GM21423 (cell line): ENCODE data around the gene HAND2.

ENCODE experiments used
- ATAC-seq: cut with Tn5 transposase; IDR thresholded peaks from one replicate; pipeline ENCODE4 v1.9.1; 2021; ENCODE audit warnings: mild to moderate bottlenecking, moderate library complexity; ENCODE audit not compliant: unreplicated experiment

Gene HAND2

DNA sequence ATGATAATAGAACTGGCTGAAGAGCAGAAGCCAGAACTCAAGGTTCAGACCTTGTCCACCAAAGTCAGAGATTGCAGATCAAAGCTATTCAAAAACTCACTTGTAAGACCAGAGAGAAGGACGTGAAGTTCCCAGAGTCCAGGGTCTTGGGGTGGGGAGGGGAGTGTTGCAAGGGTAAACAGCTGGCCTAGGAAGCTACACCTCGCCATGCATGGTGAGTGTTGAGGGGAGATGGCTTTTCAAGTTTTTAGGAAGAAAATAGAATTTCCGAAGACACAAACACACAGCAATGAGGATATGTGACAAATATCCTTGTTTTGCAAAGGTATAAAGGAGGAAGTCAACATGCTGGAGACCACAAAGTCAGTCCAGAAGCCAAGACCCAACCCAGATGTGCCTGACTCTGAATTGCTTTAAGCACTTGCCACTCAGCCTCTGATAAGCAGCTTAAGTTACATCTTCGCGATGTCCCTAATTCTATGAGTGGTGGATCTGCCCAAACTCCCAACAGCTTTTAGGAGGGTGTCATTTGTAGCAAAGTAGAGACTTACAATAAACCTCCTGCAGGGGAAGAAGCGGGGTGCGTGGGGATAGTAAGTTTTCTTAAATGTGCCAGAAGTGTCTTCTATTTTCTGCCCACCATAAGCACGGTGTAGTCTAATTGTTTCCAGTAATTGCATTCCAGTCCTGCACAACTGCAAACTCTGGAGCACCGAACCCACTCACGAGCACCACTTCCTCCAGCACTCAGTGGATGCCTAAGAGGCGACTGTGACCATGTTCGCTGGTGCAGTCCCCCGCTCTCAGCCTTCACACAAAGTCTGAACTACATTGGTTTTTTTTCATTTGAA lies 26.5 kb downstream of the HAND2 start:
- ATAC-seq, result no peak

DNA sequence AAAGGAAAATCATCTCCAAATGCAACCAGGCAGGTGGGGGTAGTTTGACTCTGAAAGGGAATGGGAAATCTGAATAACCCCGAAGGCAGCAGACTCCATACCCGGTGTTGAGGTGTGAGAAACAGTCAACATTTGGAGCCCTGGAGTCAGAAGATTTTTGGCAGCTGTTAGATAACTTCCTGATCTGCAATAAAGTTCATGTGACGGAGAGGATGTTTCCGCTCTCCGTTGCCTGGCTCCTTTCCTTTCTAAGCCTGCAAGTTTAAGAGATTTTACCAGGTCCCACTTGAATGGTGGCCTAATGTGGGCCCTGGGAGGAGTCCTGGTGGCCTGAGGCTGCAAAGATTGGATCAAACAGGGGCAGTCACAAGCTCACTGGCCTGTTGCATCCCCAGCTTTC lies 27.7 kb downstream of the HAND2 start:
- no peak for ATAC-seq

DNA sequence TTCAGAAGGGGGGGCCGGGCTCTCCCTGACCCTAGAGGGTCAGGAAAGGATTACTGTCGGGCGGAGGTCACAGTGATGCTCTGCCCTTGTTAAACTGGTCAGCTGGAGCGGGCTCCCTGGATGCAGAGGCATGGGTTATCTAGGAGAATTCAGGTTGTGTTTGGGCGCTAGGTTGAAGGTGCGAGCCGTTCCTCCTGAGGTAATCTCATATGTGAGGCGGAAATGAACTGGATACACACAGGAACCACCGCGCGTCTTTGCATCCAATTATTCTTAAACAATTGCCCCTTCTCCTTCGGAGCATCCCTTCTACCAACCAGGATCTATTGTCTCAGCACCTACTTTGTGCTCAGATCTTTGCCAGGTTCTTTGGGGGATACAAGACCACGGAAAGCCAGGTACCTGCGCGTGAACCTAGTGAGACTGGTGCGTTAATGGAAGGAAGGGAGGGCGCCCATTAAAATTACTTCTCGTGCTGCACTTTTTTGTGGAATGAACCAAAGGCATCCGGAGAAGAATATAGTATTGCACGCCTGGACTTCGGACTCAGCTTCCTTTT lies 28.4 kb downstream of the HAND2 start:
- no peak for ATAC-seq

DNA sequence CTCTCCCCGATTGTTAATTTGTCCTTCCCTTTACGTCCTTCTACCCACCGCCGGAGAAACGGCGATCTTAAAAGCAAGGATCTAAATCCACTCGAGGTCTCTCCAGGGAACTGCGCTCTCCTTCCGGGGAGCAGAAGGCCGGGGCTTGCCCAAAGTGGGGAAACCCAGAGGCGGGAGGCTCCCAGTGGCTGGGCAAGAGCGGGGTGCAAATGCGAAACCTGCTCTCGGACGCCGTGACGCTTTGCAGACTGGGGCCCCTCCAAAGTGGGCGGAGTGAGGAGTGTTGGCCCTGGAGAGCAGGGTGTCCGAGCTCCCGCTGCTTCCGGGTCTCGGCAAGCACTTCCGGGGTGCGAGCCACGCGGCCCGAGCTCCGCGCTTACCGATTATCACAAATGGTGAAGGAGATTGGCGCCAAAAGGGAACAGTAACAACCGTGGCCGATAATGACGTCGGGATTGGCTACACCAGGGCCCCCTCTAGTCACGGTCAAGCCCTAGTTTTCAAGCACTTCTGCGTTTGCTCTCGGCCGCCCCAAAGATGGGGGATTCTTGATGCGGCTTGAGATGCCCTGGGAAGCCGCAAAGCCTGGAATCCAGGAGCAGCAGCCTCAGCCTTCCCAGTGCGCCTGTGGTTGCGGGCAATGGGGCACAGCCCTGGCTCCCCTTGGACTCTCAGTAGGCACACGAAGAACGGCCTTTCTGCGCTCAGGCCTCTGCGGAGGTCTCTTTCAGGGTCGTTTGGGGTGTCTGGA lies 29.0 kb downstream of the HAND2 start:
- no peak for ATAC-seq

DNA sequence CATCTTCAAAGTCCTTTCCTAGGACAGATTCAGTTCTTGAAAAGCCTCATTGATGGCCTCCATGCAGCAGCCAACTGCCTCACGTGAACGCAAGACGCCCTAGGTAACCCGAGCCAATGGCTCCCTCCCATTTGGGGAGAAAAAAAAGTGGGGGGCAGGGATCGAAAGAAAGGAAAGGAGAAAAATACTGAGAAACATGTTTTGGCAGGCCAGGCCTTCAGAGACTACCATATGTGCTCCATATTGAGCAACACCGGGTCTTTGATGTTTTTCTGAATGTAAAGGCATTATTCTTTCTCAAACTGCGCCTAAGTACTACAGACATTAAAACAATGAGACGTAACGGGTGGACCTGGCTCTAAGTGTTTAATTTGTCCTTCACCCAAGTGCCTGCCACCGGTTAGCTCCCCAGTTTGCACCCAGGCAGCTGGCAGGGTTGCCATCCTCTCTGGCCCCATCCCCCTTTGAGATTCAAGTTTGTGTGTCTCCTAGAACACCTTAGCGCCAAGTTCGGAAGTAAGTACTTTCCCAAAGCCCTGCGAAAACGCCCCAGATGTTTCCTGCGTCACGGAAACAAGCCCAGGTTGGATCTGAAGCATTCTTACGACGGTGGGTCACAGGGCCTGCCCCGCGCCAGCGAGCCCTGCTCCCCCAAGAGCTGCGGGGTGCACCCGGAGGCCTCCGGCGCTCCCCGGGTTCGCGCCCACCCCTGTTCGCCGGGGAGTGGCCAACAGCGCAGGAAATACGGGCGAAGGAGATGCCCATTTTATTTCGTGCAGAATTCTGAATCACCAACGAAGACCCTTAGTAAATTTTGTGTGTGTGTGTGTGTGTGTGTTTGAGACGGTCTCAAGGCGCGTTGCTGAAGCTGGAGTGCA lies 30.1 kb downstream of the HAND2 start:
- no peak for ATAC-seq

DNA sequence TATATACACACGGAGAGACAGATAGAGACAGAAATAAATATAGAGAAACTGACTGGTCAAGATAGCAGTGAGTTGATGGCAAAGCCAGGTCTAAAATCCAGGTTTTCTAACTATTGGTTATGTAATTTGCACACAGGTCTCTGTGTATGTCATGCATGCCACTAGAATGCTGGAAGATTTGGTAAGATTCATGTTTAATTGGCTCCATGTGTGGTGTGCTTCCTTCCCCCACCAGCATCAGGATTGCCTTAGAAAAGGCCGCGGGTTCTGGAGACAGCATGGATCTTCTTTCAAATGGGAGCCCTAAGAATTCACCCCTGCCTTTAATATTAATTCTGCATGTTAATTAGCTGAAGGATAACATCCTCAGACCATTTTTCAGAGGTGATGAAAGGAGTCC lies 31.3 kb downstream of the HAND2 start:
- ATAC-seq, result no peak

DNA sequence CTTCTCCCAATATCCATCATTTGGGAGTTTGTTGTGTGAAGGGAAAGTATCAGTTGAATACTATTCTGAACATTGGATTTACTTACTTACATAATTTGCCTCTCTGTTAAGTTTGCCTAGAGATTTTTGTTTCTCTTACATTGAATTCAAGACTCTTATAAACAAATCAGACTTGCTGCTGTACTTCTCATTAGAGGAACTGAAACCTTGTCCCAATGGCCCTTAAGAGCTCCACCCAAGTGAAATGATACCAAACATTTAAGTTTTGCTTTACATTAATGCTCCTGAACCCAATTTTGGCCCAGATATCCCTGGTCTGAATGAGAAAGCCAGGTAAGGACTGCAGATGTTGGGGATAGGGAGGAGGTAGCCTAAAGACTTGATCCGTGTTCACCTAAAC lies 32.0 kb downstream of the HAND2 start:
- ATAC-seq, result peak; percentile 36

DNA sequence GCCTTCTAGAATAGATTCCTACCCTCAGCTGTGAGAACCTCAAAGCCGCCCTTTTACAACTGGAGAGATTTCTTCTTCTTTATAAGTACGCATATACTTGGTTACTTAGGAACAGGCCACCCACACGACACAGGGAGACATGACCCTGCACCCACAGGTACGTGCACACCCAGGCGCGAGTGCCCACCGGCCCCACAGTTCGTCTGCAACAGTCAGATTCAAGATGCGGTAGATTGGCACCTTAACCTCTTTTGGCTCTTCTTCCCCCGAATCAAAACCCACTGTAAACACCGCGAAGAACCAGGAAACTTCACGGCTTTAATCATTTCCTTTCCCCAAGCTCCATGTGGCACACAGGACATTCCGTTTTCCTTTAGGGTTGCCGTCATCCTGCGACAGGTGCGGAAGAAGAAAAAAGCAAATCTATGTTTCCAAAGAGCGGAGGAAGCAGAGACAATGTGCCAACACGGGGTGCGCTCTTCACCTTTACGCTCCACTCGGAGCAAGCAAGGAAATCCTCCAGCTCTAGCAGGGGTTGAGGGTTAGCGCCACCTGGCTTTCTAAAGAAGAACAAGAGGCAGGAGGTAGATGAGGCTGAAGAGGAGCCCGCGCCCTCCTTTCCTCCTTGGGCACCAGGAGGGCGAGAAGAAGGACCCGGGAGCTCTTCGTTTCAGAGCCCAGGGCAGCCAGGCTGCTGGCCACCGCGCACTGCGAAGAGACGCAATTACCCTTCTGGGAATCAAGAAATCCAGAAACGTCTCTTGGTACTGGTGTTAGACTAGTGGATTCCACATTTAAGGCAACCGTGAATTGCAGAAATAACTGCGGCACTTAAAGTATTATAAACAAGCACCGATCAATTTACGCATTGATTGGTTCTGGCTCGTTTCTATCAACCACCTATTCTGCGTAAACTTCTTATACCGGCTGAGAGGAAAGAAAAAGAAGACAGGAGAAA lies 35.7 kb downstream of the HAND2 start:
- ATAC-seq, result peak; percentile 97

DNA sequence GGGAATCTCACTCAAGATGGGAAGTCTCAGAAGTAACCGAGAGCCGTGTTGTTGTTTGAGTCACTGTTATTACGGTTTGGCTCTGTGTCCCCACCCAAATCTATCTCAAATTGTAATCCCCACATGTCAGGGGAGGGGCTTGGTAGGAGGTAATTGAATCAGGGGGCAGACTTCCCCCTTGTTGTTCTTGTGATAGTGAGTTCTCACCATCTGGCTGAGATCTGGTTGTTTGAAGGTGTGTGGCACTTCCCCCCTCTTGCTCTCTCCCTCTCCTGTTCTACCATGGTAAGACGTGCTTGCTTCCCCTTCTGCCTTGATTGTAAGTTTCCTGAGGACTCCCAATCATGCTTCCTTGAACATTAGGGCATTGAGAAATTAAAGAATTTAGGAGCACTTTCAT lies 37.0 kb downstream of the HAND2 start:
- ATAC-seq, result no peak

DNA sequence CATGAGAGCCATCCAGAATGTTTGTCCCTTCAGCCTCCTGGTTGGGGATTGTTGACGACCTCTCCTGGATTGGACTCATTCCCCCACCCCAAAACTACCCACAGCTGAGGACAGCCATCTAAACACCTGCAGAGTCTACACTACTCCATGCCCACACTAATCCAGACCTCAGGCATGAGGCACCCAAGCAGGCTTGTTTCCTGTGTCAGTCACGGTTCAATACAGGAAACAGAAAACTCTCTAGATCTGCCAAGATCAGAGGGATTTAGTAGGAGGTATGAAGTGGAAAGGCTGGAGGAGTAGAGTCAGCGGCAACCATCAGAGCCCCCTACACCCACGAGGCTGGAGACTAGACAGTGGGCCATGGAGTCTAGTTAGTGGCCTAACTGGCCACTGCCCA lies 37.7 kb downstream of the HAND2 start:
- ATAC-seq, result no peak

DNA sequence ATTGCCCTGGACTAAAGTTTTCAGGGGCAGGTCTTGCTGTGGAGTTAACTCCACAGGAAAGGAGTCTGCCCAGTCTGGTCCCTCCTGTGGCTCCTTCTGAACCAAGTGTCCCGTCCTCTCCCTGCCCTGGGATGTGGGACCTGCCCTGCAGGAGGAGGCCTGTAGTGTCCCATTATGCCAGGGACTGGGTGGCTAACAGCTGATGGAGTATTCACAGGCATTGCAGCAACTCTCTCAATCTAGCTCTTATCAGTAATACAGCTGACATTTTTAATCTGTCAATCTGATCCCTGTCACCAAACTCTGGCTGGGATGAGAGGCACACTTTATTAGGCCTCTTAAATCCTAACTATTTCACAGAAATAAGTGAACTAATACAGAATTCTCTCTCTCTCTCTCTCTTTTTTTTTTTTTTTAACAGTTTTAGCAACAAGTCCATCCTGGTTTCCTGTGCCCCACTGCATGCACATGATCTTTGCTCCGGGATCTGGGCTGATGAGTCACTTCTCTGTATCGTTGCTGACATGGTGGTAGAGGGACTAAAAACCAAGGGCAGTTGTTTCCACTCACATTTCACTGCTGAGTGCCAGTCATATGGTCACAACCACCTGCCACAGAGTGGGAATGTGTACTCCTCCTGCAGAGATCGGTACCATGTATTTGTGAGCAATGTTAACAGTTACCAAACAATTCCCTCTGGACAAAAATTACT lies 39.1 kb downstream of the HAND2 start:
- no peak for ATAC-seq

DNA sequence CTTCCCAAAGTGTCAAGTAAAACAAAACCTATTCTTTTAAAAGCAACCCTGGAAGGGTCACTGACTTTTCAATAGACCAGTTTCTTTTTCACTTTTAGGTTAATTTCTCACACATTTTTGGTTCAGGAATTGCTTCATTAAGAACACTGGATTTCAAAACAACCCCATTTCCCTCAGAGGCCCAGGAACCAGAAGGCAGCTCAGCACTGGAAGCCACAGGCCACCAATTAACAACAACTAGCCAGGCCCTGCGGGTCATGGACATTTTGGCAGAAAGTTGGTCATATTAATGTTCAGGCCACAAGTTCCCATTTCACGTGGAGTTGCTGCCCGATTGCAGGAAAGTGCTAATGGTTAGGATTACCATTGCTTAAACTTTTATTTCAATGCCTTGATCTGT lies 39.8 kb downstream of the HAND2 start:
- ATAC-seq, result no peak

DNA sequence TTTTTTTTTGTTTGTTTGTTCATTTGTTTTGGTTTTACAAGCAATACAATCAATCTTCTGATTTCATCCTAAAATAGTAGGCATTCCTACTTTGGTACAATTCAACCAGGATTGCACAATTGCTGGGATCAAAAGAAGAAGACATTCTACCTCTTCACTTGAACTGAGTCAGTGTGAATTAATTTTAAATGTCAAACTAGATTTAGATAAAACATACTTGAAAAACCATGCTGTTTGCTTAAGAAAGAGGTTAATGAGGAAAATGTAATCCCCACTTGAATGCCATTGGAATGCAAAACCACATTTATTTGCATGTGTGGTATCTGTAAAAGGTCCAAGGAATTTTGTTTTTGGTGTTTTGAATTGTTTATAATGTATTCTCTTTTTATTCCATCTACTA lies 40.5 kb downstream of the HAND2 start:
- ATAC-seq, result no peak

DNA sequence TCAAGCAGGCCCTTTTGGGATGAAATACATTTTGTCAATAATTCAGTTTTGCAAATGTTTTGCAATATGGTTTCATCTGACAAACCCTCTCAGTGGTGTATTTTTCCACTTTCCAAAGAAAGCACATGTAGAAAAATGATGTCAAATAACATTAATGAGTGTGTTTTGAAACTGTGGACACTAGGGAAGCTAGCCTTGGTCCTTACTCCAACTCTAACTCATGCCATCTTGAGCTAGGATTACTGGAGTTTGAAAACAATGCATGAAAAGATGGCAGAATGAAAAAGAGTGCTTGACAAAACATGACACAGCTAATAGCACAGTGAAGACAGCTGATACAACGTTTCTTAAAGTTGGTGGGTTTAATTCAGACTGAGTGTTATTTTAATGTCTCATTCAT lies 41.4 kb downstream of the HAND2 start:
- no peak for ATAC-seq

DNA sequence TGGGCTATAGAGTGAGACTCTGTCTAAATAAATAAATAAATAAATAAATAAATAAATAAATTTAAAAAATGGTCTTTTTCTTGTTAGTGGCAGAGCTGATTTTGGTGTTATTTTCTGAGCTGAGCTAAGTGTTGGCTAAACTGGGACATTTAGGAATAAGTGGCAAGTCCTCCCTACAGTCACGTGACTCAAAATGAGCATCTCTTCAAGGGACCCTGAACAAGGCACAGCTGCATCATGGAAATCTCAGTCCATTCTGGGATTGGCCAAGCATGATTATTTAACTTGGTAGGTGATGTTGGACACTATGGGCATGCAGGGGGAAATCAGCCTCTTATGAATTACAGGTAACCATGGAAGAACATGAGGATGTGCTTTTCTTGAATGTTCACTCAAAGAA lies 42.0 kb downstream of the HAND2 start:
- no peak for ATAC-seq

DNA sequence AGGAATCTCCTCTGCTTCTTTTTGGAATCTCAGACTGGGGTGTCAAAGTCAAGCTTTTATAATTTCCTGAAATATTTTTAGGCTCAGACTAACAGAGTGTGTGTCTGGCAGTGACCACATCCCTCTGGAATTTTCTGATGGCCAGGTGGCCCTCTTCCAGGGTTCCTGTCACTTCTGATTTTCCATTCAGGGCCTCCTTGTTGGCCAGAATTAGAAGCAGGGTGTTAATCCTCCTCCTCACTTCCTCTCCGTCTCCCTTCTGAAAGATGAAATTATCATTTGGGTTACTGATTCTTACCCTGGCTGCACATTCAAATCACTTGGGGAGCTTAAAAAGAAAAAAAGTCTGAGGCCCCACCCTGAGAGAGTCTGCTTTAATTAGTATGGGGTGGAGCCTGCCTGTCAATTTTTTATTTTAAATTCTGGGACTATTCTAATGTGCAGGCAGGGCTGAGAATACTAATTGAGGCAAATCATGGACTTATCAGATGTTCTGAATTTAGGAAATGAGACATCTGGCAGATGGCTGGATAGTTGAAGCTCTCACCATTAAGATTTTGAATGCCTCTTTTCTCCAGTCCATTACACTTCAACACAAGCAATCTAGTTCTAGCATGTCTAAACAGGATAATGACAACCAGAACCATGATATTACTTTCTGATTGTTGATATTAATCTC lies 43.2 kb downstream of the HAND2 start:
- no peak for ATAC-seq

DNA sequence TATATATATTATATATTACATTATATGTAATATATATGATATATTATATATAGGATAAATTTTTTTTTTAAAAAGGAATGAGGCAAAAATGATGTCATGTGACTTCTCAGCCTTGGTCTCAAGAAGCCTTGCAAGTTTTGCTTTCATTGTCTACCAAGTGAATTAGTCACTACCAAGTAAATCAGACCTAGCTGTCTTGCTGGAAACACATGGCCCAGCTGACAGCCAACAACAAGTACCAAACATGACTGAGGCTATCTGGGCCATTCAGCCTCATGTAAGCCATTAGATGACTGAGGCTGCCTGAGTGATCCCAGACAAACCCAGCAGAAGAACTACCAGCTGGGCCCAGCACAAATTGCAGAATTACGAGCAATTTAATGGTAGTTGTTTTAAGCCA lies 44.9 kb downstream of the HAND2 start:
- ATAC-seq, result no peak

DNA sequence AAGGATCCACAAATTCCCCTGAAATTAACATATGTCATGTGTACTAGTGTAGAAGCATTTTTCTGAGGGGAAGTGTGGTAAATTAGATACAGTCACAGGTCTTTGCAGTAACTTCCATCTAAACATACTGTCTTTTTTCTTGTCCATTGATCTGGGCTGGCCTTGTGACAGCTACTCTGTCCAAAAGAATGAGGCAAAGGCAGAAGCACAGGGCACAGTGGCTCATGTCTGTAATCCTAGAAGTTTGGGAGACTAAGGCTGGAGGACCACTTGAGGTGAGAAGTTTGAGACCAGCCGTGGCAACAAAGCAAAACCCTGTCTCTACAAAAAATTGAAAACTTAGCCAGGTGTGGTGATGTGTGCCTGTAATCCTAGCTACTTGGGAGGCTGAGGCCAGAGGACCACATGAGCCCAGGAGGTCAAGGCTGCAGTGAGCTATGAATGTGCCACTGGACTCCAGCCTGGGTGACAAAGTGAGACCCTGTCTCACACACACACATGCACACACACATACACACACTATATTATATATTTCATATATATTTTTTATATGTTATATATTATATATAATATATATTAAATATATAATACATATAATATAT lies 47.6 kb downstream of the HAND2 start:
- ATAC-seq, result no peak
